DOHH2 (cell line): ENCODE results near the gene CATSPERE.

Experiments used
- H3F3A ChIP-seq: fragments of 200-600 bp; sonication (generic), shearing (Covaris generic); 2 replicates; pipeline ENCODE4 v1.6.0; 2016; ENCODE audit warnings: antibody characterized with exemption, mild to moderate bottlenecking; ENCODE audit not compliant: control insufficient read depth, insufficient read depth
- H3K27ac ChIP-seq: fragments of 200-600 bp; sonication (generic); 2 replicates; pipeline ENCODE4 v1.5.1; 2014; ENCODE audit warnings: low read depth, mild to moderate bottlenecking, low read length, moderate library complexity
- H3K27me3 ChIP-seq: fragments of 200-600 bp; sonication (generic); 2 replicates; pipeline ENCODE4 v1.6.1; 2014; ENCODE audit warnings: mild to moderate bottlenecking, low read length, mixed read lengths; ENCODE audit not compliant: control insufficient read depth
- H3K36me3 ChIP-seq: fragments of 200-600 bp; sonication (generic); 2 replicates; pipeline ENCODE4 v1.6.1; 2014; ENCODE audit warnings: mild to moderate bottlenecking, low read length, moderate library complexity, mixed read lengths; ENCODE audit not compliant: control insufficient read depth
- H3K4me1 ChIP-seq: fragments of 200-600 bp; sonication (generic); 2 replicates; pipeline ENCODE4 v1.6.1; 2014; ENCODE audit warnings: mild to moderate bottlenecking, low read length, mixed read lengths; ENCODE audit not compliant: control insufficient read depth
- H3K4me2 ChIP-seq: fragments of 200-600 bp; sonication (generic); 2 replicates; pipeline ENCODE4 v1.6.0; 2014; ENCODE audit warnings: mild to moderate bottlenecking, low read length, moderate library complexity
- H3K4me3 ChIP-seq: fragments of 200-600 bp; sonication (generic); 2 replicates; pipeline ENCODE4 v1.5.1; 2014; ENCODE audit warnings: mild to moderate bottlenecking, low read length, mixed read lengths
- H3K79me2 ChIP-seq: fragments of 200-600 bp; sonication (generic); 2 replicates; pipeline ENCODE4 v1.6.1; 2014; ENCODE audit warnings: mild to moderate bottlenecking, low read length, mixed read lengths; ENCODE audit not compliant: control insufficient read depth
- H3K9me2 ChIP-seq: fragments of 200-600 bp; sonication (generic); replicated peaks from 2 replicates; pipeline ENCODE4 v1.6.1; 2014; ENCODE audit warnings: mild to moderate bottlenecking, low read length, mixed read lengths; ENCODE audit not compliant: control insufficient read depth
- H3K9me3 ChIP-seq: fragments of 200-600 bp; sonication (generic); 2 replicates; pipeline ENCODE4 v1.6.1; 2014; ENCODE audit warnings: antibody characterized with exemption, low read length, mixed read lengths; ENCODE audit not compliant: control insufficient read depth, insufficient read depth
- H4K20me1 ChIP-seq: fragments of 200-600 bp; sonication (generic); 2 replicates; pipeline ENCODE4 v1.6.0; 2014; ENCODE audit warnings: low read depth, mild to moderate bottlenecking, antibody characterized with exemption, low read length, moderate library complexity; ENCODE audit not compliant: control insufficient read depth, insufficient read depth
- EZH2phosphoT487 ChIP-seq: fragments of 200-600 bp; sonication (generic); IDR thresholded peaks from 2 replicates; pipeline ENCODE4 v1.6.1; 2017; ENCODE audit warnings: borderline replicate concordance, mild to moderate bottlenecking, antibody characterized with exemption, low read length, moderate library complexity, mixed read lengths
- TF ChIP-seq, protein P1 (sequence below): fragments of 200-600 bp; sonication (generic); IDR thresholded peaks from one replicate; pipeline ENCODE4 v1.5.1; 2014; ENCODE audit warnings: antibody characterized with exemption, mild to moderate bottlenecking, low read depth, low read length; ENCODE audit not compliant: poor library complexity, severe bottlenecking

Gene CATSPERE

DNA sequence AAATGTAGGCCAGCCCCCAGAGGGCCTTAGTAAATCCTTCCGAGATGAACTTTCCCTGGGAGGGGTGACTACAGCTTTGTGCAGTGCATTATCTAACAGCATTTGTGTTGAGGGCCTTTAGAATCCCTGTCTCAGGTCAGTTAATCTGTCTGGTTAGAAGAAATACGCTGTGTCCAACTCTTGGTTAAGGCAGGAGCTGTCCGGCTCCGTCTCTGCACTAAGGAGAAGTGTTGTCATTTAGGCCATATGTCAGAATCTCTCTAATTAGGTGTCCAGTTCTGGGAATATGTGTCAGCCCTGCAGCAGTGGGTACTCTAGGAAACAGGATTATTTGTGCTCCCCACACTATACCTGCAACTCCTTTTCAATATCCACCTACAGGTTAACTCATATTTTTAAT is 124.8 kb downstream of the CATSPERE start:
- H3F3A ChIP-seq = no peaks in the 10 kb centered on the region
- no peaks in the 10 kb centered on the region for H3K79me2 ChIP-seq
- no peaks in the 10 kb centered on the region for H3K9me3 ChIP-seq
- TF ChIP-seq EZH2phosphoT487 = no peak
- TF ChIP-seq, protein P1, sequence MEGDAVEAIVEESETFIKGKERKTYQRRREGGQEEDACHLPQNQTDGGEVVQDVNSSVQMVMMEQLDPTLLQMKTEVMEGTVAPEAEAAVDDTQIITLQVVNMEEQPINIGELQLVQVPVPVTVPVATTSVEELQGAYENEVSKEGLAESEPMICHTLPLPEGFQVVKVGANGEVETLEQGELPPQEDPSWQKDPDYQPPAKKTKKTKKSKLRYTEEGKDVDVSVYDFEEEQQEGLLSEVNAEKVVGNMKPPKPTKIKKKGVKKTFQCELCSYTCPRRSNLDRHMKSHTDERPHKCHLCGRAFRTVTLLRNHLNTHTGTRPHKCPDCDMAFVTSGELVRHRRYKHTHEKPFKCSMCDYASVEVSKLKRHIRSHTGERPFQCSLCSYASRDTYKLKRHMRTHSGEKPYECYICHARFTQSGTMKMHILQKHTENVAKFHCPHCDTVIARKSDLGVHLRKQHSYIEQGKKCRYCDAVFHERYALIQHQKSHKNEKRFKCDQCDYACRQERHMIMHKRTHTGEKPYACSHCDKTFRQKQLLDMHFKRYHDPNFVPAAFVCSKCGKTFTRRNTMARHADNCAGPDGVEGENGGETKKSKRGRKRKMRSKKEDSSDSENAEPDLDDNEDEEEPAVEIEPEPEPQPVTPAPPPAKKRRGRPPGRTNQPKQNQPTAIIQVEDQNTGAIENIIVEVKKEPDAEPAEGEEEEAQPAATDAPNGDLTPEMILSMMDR = no peak
- H3K9me2 ChIP-seq = no peaks in the 10 kb centered on the region
- H3K4me2 ChIP-seq = no peak overlapping the region
- no peak overlapping the region for H3K4me3 ChIP-seq
- H3K4me1 ChIP-seq = no peaks in the 10 kb centered on the region
- no peak overlapping the region for H3K27ac ChIP-seq
- H4K20me1 ChIP-seq = no peaks in the 10 kb centered on the region
- H3K27me3 ChIP-seq = no peaks in the 10 kb centered on the region
- H3K36me3 ChIP-seq = no peaks in the 10 kb centered on the region

DNA sequence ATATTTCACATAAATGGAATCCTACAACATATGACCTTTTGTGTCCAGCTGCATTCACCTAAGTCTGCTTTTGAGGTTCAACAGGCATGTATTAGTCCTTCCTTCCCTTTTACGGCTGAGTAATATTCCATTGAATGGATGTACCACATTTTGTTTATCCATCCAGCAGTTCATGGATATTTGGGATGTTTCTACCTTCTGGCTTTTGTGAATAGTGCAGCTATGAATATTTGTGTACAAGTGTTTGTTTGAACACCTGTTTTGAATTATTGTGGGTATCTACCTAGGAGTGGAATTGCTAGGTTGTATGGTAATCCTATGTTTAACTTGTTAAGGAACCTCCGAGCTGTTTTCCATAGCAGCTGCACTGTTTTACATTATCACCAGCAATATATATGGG is 129.6 kb downstream of the CATSPERE start:
- H3K9me2 ChIP-seq = no peaks in the 10 kb centered on the region
- no peaks in the 10 kb centered on the region for H4K20me1 ChIP-seq
- no peaks in the 10 kb centered on the region for H3K9me3 ChIP-seq
- TF ChIP-seq, protein P1 = no peak
- no peak for TF ChIP-seq EZH2phosphoT487
- H3K27me3 ChIP-seq = no peaks in the 10 kb centered on the region
- no peak overlapping the region for H3K4me2 ChIP-seq
- H3K27ac ChIP-seq = no peak overlapping the region
- no peaks in the 10 kb centered on the region for H3K79me2 ChIP-seq
- no peaks in the 10 kb centered on the region for H3K36me3 ChIP-seq
- no peaks in the 10 kb centered on the region for H3F3A ChIP-seq
- H3K4me1 ChIP-seq = no peaks in the 10 kb centered on the region
- no peak overlapping the region for H3K4me3 ChIP-seq

DNA sequence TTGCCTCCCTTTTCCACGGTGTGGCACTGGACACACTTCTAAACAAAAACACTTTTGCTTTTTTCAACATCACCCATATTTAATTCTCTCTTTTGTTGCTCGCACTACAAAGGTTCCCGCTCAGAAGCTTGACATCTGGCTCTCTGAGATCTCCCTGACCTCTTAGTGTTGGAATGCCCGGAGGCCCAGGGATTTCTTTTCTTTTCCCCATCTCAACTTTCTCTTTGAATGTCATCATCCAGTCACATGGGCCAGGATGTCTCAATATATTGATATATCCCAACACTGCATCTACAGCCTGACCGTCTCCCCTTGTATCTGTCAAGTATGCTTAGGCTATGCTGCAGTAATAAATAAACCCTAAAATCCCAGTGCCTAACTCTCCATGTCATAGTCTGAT is 137.5 kb downstream of the CATSPERE start:
- Histone ChIP-seq H3K4me2 (no peak overlapping the region), H4K20me1 (no peaks in the 10 kb centered on the region), H3K36me3 (no peaks in the 10 kb centered on the region), H3K4me3 (no peak overlapping the region), H3K27me3 (peaks cover 10% of the 10 kb centered on the region), H3K27ac (no peak overlapping the region), H3K9me2 (no peaks in the 10 kb centered on the region), H3K9me3 (no peaks in the 10 kb centered on the region), H3K4me1 (no peaks in the 10 kb centered on the region), H3K79me2 (no peaks in the 10 kb centered on the region), H3F3A (no peaks in the 10 kb centered on the region)
- TF ChIP-seq EZH2phosphoT487 = no peak
- TF ChIP-seq, protein P1 = no peak

DNA sequence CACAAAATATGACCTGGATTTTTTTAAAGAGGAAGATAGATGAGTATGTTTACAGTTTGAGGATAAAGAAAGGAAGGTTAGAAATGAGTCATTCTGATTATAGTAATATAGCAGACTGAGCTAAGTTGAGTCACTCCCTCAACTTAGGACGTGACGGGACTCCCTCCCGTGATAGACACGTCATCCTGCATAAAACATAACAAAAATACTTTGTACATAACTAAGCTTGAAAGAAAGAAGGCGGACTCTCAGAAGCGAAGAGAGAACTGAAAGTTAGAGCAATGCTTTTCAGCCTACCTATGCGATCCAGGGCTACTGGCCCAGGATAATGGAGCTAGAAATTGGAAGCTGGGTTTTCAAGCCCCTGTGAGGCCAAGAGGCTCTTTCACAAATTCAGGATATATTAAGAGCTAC is 138.9 kb downstream of the CATSPERE start:
- H3K4me2 ChIP-seq = no peak overlapping the region
- H3K4me1 ChIP-seq = no peaks in the 10 kb centered on the region
- no peaks in the 10 kb centered on the region for H3K9me2 ChIP-seq
- no peak overlapping the region for H3K4me3 ChIP-seq
- H3K9me3 ChIP-seq = no peaks in the 10 kb centered on the region
- H3F3A ChIP-seq = no peaks in the 10 kb centered on the region
- H3K79me2 ChIP-seq = no peaks in the 10 kb centered on the region
- H3K36me3 ChIP-seq = no peaks in the 10 kb centered on the region
- TF ChIP-seq EZH2phosphoT487 = no peak
- TF ChIP-seq, protein P1 = no peak
- H4K20me1 ChIP-seq = no peaks in the 10 kb centered on the region
- H3K27me3 ChIP-seq = peaks cover 10% of the 10 kb centered on the region
- no peak overlapping the region for H3K27ac ChIP-seq
